Lung (tissue), 12 donors: ENCODE data around the gene NEXMIF. TPM values are rescaled to one million over a fixed set of nuclear protein-coding genes. Genes with fewer than 3 reads are reported as not detected.

Source experiments
- ATAC-seq: fragments of 200-7000 bp; cut with Tn5 transposase; one replicate; pipeline ENCODE4 v1.9.1; 2020; ENCODE audit warnings: moderate number of reproducible peaks; ENCODE audit not compliant: insufficient read depth, low FRiP score
- DNase-seq, 3 donors: peaks; one replicate each; pipeline ENCODE4 v3.0.0-alpha.2; 2013 to 2017
- H3K27ac ChIP-seq, 2 donors: one replicate each; pipeline ENCODE4 v1.5.1; 2013; ENCODE audit warnings: mild to moderate bottlenecking in 2 of 2, moderate library complexity in 2 of 2, control low read depth in 1 of 2, inconsistent platforms in 1 of 2, low read depth in 1 of 2, low read length in 1 of 2
- H3K27me3 ChIP-seq, 3 donors: one replicate each; pipeline ENCODE4 v1.5.1; 2013; ENCODE audit warnings: low read length in 2 of 3; ENCODE audit not compliant: control insufficient read depth in 3 of 3, insufficient read depth in 3 of 3
- H3K36me3 ChIP-seq, 4 donors: one replicate each; pipeline ENCODE4 v1.5.1; 2013; ENCODE audit warnings: low read length in 4 of 4, mild to moderate bottlenecking in 1 of 4, moderate library complexity in 1 of 4; ENCODE audit not compliant: control insufficient read depth in 4 of 4, insufficient read depth in 4 of 4
- H3K4me1 ChIP-seq, 5 donors: one replicate each; pipeline ENCODE4 v1.5.1; 2013; ENCODE audit warnings: low read length in 5 of 5, mild to moderate bottlenecking in 2 of 5, moderate library complexity in 1 of 5; ENCODE audit not compliant: control insufficient read depth in 5 of 5, insufficient read depth in 5 of 5
- H3K4me3 ChIP-seq: one replicate; pipeline ENCODE4 v1.5.1; 2013; ENCODE audit warnings: mild to moderate bottlenecking, control low read depth, moderate library complexity
- H3K9ac ChIP-seq, 2 donors: one replicate each; pipeline ENCODE4 v1.5.1; 2013; ENCODE audit warnings: low read length in 2 of 2, control low read depth in 1 of 2; ENCODE audit not compliant: insufficient read depth in 1 of 2
- H3K9me3 ChIP-seq, 4 donors: one replicate each; pipeline ENCODE4 v1.5.1; 2013; ENCODE audit warnings: low read length in 3 of 4, mild to moderate bottlenecking in 1 of 4, moderate library complexity in 1 of 4; ENCODE audit not compliant: control insufficient read depth in 4 of 4, insufficient read depth in 3 of 4
- CTCF ChIP-seq: IDR thresholded peaks from 2 replicates; pipeline ENCODE4 v1.5.1; 2012; ENCODE audit warnings: mild to moderate bottlenecking; ENCODE audit errors: control extremely low read depth, extremely low read depth
- WGBS, 2 donors: extraction: QIAGEN DNeasy Blood & Tissue Kit; methylation state at CpG; one replicate each; pipeline ENCODE4 v1.1.7; 2013; 5-methylcytosine and 5-hydroxymethylcytosine counted together
- polyA plus RNA-seq, 2 donors: library from polyadenylated mRNA; stranded (reverse); fragments of 200-250 nt; gene quantifications; one replicate each; pipeline ENCODE4 v1.2.1, GENCODE V29; 2013
- total RNA-seq, 2 donors: library from RNA; depleted of rRNA in 1 of 2; stranded (reverse); fragments of >200 nt in 1 of 2; gene quantifications; one replicate each; pipeline ENCODE4 v1.2.1, GENCODE V29; 2014 to 2021
- donor health status: control.
- donor health status: control.
- donor health status: Bipolar disorder and iron deficiency.
- donor health status: healthy.
- donor health status: DM: yes; HTN: yes; CAD: no.

The NEXMIF gene
- total and polyA plus RNA-seq, 4 donors = 0.08 to 1.2 (median 0.26) TPM

GRCh38 chrX:74931214-74931613, 6.0 kb upstream of the NEXMIF start:
- Histone ChIP-seq H3K9me3 (peaks cover 0 to 5% (median 0%) of the 10 kb centered on the region in 4 donors), H3K27ac (no peak overlapping the region), H3K27me3 (peaks cover 0 to 8% (median 0%) of the 10 kb centered on the region in 3 donors), H3K9ac (no peak overlapping the region), H3K4me3 (no peak overlapping the region), H3K4me1 (no peaks in the 10 kb centered on the region), H3K36me3 (no peaks in the 10 kb centered on the region)
- ATAC-seq (no peak), DNase-seq (peak in 1 of 3 donors; percentile 28)
- TF ChIP-seq CTCF = no peak
- WGBS, 2 donors = 13 to 14% methylated on average over 2 of the region's 2 CpGs

- Histone ChIP-seq H3K9me3 (peaks cover 0 to 11% (median 0%) of the 10 kb centered on the region in 4 donors), H3K9ac (no peak overlapping the region), H3K36me3 (no peaks in the 10 kb centered on the region), H3K27ac (no peak overlapping the region), H3K4me1 (peaks cover 0 to 5% (median 0%) of the 10 kb centered on the region in 5 donors), H3K4me3 (no peak overlapping the region), H3K27me3 (peaks cover 6 to 16% (median 11%) of the 10 kb centered on the region in 3 donors)
- 1 to 44% methylated on average over 41 to 81 of the region's 81 CpGs for WGBS, 2 donors
- ATAC-seq (peak; percentile 63), DNase-seq (peak; percentile 40 to 47 (median 41))
- TF ChIP-seq CTCF = no peak
Measured at GRCh38 chrX:74924449-74925224, 615 bp downstream of the NEXMIF start.

DNA sequence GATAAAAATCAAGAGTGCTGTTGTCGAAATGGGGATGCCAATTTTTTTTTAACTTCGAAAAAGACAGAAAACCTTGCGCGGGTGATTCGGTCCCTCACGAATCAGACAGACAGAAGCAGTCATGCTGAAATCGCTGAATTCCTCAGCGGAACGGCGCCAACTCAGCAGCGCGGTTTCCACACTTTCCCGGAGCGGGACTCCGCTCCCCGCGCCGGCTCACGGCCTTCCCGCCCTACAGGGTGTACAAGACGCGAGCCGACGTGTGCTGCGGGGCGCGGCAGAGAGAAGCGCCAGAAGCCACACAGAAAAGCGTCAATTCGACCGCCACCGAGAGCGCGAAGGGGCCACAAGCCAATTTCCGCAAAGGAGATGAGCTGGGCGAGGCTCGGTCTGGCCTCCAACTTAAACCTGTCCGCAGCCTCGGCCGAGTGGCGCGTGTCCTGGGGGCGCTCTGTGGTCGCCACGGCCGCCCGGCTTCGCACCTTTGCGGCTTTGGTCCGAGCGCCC, 1.3 kb downstream of the NEXMIF start:
- DNase-seq (peak; percentile 1 to 28 (median 16)), ATAC-seq (peak; percentile 54)
- Histone ChIP-seq H3K9ac (no peak overlapping the region), H3K27me3 (peaks cover 6 to 16% (median 11%) of the 10 kb centered on the region in 3 donors), H3K27ac (no peak overlapping the region), H3K36me3 (no peaks in the 10 kb centered on the region), H3K9me3 (peaks cover 0 to 11% (median 0%) of the 10 kb centered on the region in 4 donors), H3K4me3 (peak overlapping the region; percentile 20), H3K4me1 (peaks cover 0 to 5% (median 0%) of the 10 kb centered on the region in 5 donors)
- whole genome bisulfite sequencing, 2 donors = 5 to 50% methylated on average over 26 to 51 of the region's 51 CpGs
- no peak for TF ChIP-seq CTCF
